ENCODE results near the gene IFT172.
"Not testable (repeated sequence)": the region's sequence is repeated elsewhere in the genome, so short reads cannot be mapped to it uniquely, and the experiment has no call there.

Gene IFT172

DNA sequence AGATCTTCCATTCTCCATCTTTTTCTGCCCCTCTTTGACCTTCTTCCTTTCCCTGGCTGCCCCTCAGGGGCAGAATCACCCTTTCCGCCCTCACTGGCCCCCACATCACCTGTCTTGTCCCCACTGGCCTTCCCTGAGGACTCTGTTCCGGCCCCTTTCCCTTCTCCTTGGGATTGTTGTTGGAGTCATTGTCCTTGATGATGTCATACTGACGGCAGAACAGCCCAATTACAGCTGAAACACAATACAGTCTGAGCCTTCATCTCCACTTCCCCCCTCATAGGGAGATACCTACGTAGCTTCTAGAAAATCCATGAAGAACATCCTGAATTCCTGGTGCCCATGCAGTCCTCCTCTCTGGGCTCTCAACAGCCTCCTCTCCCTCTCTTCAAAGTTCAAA lies 3.0 kb upstream of the IFT172 start:
- no peak for DNase-seq

DNA sequence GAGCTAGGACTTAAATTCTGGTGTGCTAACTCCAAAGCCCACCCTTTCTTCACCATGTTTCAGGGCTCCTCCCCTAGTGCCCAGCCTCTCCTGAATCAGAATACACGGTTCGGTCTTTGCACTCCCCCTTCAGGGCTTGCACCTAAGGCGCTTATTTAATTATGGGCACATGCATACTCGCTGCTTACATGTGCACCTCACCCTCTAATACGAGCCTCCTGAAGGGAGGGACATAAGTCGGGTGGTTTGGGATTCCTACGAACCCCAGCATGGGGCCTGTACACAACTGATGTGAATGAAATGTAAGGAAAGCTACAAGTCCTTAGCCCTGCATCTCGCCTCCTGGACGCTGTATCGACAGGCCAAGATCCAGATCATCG lies 435 bp downstream of the IFT172 start:
- no peak for DNase-seq

DNA sequence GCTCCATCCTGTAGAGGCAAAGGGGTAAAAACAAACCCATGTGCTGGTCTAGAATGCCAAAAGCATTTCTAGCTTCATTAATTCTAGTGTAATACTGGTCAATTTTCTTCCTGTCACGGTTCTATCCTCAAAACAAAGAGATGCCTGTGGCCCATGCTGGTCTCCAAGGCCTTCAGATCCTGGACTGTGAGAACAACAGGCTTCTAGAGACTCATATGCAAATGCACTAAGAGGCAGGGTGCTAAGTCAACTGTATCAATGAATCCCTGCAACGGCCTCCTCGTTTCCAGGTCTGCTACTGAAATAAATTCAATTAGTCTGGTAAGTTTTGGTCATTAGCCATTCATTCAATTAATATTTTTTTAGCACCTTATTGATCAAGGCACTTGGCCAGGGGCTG lies 4.0 kb downstream of the IFT172 start:
- no peak for DNase-seq

DNA sequence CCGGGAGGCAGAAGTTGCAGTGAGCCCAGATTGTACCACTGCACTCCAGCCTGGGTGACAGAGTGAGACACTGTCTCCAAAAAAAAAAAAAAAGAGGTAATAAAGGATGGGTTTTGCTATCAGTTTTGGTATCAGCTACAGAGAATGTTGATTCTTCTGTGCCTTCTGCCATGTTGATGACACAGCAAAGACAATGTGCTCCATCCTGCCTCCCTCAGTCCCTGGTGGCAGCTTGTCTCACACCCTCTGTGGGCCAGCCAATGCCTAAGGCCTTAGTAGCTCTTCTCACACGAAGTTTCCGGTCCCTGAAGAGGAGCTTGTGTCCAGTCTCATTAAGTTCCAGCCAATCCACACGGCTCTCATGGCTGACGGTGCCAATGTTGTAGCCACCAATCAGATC lies 17.6 kb downstream of the IFT172 start:
- DNase-seq: no peak

DNA sequence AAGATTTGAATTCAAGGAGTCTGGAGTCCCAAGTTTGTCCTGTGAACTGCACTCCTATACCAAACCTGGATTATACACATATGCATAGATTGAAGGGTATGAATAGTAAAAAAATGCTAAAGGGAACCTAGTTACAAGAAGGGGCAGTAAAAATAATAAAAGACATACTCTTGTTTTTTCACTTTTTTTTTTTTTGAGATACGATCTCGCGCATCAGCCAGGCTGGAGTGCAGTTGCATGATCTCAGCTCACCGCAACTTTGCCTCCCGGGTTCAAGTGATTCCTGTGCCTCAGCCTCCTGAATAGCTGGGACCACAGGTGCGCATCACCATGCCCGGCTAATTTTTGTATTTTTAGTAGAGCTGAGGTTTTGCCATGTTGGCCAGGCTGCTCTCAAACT lies 25.1 kb downstream of the IFT172 start:
- no peak for DNase-seq

DNA sequence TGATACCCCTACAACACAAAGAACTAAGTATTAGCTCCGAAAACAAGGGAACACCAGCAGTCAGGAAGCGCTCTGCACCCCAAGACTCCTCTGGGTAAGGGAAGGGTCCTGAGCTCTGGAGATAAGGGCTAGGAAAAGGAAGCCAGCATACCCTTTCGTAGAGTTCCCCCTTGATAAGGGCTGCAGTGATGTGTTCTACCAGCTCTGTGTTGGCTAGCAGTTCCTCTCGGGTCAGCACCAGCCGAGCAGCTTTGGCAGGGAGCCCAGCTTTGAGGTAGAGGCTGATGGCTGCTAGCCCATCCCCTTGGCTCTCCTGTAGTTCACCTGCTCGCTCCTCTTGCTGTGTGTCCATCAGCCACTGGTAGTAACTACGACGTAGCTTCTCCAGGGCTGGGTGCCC lies 28.4 kb downstream of the IFT172 start:
- no peak for DNase-seq

DNA sequence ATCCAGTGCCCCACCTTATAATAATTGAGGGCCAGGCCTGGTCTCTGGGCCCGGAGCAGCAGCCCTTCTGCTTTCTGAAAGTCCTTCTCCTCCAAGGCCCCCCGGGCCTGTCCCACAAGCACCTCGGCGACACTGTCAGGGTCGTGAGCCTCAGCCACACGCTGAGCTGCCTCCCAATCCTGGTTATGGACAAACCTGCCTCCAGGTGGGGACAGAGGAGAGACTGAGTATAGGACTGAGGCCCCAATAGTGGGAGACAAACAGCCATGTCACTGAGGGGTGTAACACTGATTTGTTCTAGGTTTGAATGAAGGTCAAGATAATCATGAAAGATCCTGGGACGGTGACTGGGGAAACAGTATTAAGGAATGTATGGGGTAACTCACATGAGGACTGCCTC lies 35.6 kb downstream of the IFT172 start:
- DNase-seq: no peak

DNA sequence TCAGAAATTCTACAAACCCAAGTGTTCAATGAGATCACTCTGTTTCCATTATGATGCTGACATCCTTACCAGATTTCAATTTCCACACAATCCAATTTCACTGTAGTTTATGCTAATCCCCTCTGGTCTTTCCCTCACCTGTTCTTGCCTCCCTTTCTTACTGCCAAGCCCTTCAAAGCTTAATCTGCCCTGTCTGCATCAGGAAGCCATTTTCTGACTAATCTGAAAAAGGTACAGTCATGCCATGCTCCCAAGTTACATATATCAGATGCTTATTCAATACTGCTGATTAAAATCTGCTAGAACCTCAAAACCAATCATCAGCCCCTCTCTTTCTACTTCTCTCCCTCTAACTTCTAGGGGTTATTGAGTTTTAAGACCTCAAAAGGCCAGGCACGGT lies 38.4 kb downstream of the IFT172 start:
- DNase-seq: no peak

DNA sequence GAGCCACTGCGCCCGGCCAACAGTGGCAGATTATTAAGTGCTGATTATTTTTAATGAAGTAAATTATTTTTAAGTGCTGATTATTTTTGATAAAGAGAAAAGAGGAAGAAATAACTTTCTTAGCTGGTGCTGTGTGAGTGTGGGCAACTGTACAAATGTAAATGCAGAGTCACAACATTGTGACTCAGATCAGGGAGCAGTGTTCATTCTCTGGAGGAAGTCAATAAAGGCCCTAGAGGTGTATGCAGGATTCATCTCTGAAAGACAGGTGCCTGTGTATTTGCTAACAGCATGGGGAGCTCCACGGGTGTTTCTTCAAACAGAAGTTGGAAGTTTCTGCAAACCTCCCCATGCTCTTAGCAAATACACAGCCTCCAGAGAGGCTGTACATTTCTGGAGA lies 41.2 kb downstream of the IFT172 start:
- DNase-seq: no peak

DNA sequence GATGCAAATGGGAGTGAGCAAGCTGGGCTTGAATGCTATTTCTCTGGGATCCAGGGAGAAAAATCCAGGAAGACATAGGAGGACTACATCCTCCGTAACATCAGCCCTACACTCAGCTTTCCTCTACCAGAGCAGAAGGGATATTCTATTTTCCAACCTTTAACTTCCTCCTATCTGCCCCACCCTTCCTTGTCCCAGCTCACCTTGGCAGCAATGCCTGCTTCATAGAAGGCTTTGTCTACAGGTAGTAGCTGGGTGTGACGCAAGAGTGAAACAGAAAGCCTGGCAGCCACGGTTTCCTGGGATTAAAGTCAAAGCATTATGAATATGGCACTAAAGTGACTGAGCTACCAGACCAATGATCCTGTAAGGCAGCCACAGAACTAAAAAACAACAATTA lies 43.5 kb downstream of the IFT172 start:
- no peak for DNase-seq

DNA sequence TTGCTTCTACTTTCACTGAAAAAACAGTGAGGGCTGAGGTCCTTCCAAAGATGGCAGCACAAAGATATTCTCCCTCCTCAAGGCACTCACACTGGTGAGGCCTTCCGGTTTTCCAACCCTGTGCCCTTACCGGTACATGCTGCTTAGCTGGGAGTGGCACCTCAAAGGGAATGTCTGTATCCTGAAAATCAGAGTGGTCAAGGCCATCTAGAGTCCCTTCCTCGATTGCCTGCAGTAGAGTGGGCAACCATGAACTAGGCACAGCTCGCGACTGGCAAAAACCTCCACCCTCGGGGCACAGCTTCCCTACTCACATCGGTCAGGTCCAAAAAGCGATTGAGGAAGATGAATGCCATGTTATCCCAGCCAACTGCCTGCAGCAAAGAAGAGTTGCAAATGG lies 43.9 kb downstream of the IFT172 start:
- no peak for DNase-seq

DNA sequence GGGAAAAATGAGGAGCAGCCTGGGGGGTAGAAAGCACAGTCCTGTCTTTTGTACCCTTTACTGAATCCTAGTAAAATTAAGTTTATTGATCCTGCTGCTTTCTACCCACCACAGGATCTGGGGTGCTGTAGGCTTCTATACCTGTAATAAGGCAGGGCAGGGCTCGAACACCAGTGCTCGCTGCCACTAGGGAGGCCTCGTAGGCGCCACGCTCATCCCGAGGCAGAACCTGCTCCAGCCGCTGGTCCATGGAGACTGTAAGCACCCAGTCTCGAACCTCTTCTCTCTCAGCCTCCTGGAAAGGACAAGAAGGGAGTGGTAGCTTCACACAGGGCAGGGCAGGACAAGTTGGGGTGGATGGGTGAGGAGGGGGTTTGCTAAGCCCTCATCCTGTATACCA lies 44.4 kb downstream of the IFT172 start:
- DNase-seq: no peak

DNA sequence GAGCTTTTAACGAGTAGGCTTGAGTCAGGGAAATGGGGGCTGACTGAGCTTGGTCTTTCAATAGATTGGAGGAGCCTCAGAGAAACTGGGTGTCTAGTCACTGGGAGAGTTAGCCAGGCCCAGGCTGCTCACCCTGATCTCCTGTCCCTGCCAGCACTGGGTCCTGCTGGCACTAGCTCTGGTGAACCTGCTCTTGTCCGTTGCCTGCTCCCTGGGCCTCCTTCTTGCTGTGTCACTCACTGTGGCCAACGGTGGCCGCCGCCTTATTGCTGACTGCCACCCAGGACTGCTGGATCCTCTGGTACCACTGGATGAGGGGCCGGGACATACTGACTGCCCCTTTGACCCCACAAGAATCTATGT lies 46.6 kb downstream of the IFT172 start:
- no peak for DNase-seq

DNA sequence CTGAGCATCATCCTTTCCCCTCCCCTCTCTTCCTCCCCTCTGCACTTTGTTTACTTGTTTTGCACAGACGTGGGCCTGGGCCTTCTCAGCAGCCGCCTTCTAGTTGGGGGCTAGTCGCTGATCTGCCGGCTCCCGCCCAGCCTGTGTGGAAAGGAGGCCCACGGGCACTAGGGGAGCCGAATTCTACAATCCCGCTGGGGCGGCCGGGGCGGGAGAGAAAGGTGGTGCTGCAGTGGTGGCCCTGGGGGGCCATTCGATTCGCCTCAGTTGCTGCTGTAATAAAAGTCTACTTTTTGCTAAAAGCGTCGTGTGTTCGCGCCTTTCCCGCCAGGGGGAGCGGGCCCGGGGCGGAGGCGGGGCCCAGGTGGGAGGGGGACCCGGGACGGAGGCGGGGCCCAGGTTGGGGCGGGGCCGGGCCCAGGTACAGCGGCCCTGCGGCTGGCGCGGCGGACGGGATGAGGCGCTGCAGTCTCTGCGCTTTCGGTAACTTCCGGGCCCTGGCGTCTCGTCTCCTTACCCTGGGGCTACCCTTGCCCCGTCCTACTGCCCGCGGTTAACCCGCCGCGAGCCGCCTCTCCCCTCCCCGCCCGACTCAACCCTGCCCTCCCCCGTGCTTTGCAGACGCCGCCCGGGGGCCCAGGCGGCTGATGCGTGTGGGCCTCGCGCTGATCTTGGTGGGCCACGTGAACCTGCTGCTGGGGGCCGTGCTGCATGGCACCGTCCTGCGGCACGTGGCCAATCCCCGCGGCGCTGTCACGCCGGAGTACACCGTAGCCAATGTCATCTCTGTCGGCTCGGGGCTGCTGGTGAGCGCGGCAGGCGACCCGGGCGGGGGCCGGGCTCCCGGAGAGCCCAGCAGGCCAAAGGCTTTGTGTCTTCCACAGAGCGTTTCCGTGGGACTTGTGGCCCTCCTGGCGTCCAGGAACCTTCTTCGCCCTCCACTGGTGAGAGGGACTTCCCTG lies 47.3 kb downstream of the IFT172 start, which contains the start of gene KRTCAP3:
KRTCAP3 (plus strand) TSS at position 424 of the 962 bp plus-strand sequence; CDS start at position 456, 32 bp downstream.
- no peak for DNase-seq

DNA sequence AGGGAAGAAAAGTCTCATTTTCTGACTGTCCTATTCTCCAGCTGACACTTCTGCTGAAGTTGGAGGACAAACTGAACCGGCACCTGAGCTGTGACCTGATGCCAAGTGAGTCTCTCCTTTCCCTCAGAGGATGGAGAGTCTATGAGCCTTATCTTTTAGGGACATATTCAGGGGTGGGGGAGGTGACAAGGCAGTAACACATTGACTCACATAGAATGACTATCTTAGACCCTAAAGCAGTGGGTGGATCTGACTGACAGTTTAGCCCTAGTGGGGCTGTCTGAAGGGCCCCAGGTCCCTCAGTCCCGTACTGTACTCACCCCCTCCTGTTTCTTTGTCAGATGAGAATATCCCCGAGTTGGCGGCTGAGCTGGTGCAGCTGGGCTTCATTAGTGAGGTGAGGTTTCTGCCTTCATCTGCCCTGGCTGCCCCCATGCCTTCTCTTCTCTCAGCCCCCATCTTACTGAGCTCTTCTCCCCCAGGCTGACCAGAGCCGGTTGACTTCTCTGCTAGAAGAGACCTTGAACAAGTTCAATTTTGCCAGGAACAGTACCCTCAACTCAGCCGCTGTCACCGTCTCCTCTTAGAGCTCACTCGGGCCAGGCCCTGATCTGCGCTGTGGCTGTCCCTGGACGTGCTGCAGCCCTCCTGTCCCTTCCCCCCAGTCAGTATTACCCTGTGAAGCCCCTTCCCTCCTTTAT lies 48.2 kb downstream of the IFT172 start:
- DNase-seq: no peak

DNA sequence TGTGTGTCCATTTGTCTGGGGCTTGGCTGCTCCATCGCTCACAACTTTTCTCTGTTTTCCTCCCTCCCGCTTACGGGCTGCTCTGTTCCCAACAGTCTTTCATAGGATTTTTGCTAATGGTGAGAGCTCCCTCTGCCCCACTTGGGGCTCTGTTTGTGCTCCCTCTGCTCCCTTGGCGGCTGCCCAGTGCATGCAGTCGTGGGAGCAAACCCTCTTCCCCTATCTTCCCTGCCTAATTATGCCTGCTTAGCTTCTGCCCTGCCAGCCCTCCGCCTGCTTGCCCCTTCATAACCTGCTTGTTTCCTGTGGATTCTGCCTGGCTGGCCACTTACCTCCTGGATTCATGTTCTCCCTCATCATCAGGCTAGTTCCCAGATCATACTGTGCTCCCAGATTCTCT lies 53.9 kb downstream of the IFT172 start:
- no peak for DNase-seq

DNA sequence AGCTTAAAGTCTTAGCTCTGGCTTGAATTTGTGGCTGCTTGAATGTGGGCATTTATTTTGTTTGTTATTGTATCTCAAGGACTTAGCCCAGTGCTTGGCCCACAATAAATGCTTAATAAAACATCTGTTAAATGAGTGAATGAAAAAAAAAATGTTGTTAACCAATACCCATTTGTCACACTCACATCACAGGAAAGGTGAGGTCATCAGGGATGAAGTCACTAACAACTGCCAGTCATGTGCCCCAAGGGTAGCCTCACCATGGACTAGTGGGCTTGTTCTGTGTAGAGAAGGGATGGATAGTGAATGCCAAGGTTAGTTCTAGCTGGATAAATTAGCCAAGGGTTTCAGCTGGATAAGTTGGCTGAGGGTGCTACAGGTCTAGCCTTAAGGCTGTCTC lies 58.1 kb downstream of the IFT172 start:
- peak in 1 of 2 donors; percentile 21 for DNase-seq

DNA sequence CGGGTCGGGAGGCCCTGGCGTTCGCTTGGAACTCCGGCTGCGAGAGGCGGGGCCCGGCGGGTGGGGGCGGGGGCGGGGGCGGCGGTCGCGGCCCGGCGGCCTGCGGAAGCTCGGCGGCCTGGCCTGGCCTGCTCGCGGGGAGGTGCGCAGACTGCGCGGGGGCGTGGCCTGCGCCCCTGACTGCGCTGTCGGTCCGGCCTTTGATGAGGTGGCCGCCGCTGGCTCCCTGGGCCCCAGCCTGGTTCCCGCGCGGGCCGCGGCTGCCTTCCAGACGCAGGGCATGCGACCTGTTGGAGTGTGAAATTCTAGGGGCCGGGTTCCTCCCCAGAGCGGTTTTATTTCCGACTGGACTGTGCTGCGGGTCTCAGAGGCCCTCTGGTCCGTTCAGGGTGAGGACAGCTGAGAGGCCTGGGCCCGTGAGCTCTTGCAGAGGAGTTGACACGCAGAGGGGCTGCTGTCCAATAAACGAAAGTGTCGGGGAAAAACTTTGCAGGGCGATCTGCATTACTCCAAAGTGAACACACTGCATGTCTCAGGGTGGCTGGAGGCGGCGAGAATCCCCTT lies 60.5 kb downstream of the IFT172 start:
- peak; percentile 62 to 90 for DNase-seq

DNA sequence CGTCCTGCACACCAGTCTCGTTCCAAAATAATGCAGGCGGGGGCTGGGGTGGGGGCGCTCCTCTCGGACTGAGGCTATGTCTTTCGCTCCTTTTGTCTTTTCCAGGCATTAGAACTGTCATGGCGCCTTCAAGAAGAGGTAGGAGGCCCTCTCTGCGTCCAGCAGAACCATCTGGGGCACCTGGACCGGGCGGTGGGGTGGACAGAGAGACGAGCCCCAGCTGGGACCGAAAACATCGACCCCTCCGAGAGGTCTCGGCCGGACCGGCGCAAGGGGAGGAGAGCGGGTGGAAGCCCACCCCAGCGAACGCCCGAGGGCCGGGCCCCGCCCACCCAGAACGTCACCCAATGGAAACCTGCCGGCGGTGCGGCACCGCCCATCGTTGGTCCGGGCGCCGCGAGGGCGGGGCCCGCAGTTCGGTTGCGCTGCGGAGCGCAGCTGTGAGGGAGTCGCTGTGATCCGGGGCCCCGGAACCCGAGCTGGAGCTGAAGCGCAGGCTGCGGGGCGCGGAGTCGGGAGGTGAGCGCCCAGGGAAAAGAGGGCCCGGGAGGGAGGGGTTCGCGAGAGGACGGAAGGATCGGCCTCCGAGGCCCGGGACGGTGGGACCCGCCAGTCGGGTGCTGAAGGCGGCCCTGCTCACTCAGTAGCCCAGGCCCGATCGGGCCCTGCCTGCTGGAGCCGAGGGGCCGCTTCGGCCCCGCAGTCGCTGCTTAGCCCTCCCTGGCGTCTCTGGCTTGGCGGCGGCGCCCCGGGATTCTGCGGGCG lies 61.1 kb downstream of the IFT172 start, which contains the start of gene NRBP1:
NRBP1 (plus strand) TSS at position 419 of the 765 bp plus-strand sequence. CDS start 4,643 bp downstream, outside the sequence.
- DNase-seq: peak; percentile 81 to 95

DNA sequence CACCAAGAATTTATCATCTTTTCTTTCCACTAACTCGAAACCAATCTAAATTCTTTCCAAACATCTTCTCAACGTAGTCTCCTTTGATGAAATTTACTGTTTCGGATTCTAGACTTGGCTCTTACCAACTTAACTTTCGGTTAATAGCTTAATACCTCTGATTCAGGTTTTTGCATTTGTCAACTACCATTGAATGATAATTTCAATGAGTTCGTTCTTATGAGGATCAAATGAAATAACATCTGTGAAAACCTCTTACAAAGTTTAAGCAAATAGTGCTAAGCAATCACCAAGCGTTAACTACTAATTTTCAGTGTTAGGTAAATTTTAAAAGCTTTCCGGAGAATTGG lies 61.7 kb downstream of the IFT172 start:
- DNase-seq: no peak

DNA sequence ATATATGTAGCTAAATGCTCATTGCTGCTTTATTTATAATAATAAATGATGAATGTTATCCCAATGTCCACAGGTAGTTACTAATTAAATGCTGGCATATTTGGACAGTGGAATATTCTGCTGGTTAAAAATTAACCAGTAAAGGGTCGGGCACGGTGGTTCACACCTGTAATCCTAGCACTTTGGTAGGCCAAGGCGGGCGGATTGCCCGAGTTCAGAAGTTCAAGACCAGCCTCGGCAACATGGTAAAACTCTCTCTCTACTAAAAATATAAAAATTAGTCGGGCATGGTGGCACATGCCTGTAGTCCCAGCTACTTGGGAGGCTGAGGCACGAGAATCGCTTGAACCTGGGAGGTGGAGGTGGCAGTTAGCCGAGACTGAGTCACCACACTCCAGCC lies 64.5 kb downstream of the IFT172 start:
- DNase-seq: not testable (repeated sequence)

DNA sequence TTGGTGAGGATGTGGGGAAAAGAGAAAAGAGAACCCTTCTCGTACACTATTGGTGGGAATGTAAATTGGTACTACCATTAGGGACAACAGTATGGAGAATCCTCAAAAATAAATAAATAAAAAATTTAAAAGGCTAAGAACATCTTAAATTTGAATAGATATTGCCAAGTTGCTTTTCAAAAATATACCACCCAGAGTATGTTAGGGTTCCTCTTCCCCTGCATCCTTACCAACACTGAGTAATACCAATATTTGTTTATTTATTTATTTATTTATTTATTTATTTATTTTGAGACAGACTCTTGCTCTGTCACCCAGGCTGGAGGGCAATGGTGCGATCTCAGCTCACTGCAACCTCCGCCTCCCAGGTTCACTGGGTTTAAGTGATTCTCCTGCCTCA lies 66.6 kb downstream of the IFT172 start:
- DNase-seq: no peak

DNA sequence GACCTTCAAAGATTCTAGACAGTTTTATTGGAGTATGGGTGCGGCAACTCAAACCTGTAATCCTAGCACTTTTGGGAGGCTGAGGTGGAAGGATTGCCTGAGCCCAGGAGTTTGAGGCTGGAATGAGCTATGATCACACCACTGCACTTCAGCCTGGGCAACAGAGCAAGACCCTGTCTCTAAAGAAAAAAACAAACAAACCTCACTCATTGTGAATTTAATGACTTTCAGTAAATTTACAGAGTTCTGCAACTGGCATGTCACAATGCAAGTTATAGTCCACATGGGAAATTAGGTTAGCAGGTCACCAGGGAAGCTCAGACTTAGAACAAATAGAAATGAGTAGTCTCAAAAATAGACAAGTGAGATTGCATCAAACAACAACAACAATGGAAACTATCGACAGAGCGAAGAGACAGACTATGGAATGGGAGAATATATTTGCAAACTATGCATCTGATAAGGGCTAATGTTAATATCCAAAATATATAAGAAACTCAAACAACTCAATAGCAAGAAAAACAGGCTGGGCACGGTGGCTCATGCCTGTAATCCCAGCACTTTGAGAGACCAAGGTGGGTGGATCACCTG lies 67.8 kb downstream of the IFT172 start:
- DNase-seq: no peak
